Measurements from ENCODE around the gene CALR.
A peak's percentile ranks its signal among the peaks of the same experiment; 100 is the strongest.

CALR gene

DNA sequence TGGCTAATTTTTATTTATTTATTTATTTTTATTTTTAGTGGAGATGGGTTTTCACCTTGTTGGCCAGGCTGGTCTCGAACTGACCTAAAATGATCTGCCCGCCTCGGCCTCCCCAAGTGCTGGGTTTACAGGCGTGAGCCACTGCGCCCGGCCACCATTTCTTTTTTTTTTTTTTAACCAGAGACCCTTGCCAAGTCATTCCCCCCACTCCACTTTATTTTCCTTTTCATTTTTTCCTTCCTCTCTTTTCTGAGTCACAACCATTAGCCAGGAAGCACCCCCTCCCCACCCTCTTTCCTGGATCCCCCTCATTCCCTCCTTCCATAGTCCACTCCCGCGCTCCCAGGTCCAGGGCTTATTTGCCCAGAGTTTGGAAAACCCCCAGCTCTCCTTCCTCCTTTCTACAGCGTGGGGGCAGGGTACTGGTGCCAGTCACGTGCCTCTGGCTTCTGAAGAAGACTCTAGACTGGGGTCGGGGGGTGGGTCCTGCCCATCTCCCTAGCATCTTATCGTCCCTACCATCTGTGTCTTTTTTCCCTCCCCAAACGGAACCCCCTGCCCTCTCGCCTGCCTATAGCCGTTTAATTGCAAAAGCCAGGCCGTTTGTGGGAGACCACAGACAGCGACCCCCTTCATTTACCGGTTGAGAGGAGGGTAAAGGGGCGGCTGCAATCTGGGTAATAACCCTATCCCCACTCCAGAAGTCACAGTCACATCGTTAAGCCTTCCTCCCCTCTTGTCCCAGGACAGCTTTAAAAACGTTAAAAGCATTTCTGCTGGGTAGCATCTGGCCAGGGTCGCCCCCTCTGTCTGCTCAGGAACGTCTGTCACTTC, 1.1 kb upstream of the CALR start:
- no peak for DNase-seq (ENCODE audit: extremely low spot score)
- ChIA-PET CTCF (interaction anchor here (1.7 kb wide), 1 partner anchor 28 kb away, joined by 4 read pairs; no protein-coding TSS in a partner anchor), POLR2A (interaction anchor here (0.6 to 1.9 kb wide), 9 partner anchors 9 to 97 kb away, joined by 3 to 12 read pairs (median 4); partner anchors contain the start of genes RAD23A and SYCE2)
- no peak for TF ChIP-seq CTBP1 (IDR thresholded peaks at IDR 0.05; ENCODE audit: borderline replicate concordance)
- no peak for TF ChIP-seq SP1 (IDR thresholded peaks at IDR 0.05)
- TF ChIP-seq HDGF (IDR thresholded peaks at IDR 0.05; ENCODE audit: borderline replicate concordance) = no peak
- TF ChIP-seq NFRKB (IDR thresholded peaks at IDR 0.05) = no peak
- TF ChIP-seq TARDBP (IDR thresholded peaks at IDR 0.05) = no peak
- TF ChIP-seq, protein P1, sequence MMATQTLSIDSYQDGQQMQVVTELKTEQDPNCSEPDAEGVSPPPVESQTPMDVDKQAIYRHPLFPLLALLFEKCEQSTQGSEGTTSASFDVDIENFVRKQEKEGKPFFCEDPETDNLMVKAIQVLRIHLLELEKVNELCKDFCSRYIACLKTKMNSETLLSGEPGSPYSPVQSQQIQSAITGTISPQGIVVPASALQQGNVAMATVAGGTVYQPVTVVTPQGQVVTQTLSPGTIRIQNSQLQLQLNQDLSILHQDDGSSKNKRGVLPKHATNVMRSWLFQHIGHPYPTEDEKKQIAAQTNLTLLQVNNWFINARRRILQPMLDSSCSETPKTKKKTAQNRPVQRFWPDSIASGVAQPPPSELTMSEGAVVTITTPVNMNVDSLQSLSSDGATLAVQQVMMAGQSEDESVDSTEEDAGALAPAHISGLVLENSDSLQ (IDR thresholded peaks at IDR 0.05) = no peak

DNA sequence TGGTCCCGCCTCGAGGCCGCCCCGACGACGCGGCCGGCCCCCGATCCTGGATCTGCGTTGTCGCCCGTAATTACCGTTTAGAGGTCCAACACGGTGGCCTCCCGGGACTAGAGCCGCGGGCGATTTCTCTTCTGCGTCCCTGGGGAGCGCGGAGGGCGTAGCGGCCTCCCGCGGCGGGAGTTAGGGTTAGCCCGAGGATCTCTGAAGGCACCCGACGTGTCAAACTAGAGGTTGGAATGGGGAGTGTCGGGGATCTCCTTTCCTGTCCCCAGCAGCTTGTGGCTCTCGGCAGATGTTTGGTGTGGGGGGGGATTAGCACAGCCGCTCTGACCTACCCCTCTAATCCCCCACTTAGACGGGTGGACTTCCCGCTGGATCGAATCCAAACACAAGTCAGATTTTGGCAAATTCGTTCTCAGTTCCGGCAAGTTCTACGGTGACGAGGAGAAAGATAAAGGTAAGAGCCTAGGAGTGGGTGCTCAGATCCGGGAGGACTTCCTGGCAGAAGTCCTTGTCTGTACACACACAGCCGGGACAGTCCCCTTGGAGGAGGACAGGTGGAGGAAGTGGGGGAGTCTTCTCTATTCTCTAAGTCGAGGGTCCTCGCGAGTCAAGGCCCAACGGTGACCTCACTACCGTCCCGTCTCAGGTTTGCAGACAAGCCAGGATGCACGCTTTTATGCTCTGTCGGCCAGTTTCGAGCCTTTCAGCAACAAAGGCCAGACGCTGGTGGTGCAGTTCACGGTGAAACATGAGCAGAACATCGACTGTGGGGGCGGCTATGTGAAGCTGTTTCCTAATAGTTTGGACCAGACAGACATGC, 581 bp downstream of the CALR start:
- TF ChIP-seq SUZ12 (IDR thresholded peaks at IDR 0.05) (no peak), ELF4 (IDR thresholded peaks at IDR 0.05) (0 out of 2 replicates have a peak, but pooled peaks have one; percentile 1)
- CTCF ChIA-PET = no interaction called here
- POLR2A ChIA-PET = interaction anchor here (1.0 to 1.9 kb wide), 4 partner anchors 17 to 48 kb away, joined by 3 to 12 read pairs (median 4); partner anchors contain the start of genes GADD45GIP1 and GCDH
- no peak for DNase-seq (ENCODE audit: extremely low spot score)

DNA sequence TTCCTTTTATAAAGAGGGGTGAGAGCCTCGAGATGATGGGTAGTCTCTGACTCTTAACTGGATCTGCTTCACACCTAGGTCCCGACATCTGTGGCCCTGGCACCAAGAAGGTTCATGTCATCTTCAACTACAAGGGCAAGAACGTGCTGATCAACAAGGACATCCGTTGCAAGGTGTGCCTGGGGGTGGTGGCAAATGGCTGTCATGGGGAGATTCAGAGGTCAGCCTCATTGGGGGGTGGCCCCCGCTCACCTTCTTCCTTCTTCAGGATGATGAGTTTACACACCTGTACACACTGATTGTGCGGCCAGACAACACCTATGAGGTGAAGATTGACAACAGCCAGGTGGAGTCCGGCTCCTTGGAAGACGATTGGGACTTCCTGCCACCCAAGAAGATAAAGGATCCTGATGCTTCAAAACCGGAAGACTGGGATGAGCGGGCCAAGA, 1.6 kb downstream of the CALR start:
- no peak for DNase-seq (ENCODE audit: extremely low spot score)
- no peak for TF ChIP-seq FOXA1 (IDR thresholded peaks at IDR 0.05)
- TF ChIP-seq FOXK2 (IDR thresholded peaks at IDR 0.05) = no peak
- TF ChIP-seq SUZ12 (IDR thresholded peaks at IDR 0.05) = no peak
- no peak for TF ChIP-seq LEF1 (IDR thresholded peaks at IDR 0.05; ENCODE audit: borderline replicate concordance)
- TF ChIP-seq BHLHE40 (IDR thresholded peaks at IDR 0.05; ENCODE audit: borderline replicate concordance) = no peak
- no peak for TF ChIP-seq SP1 (IDR thresholded peaks at IDR 0.05)
- TF ChIP-seq ARNT (IDR thresholded peaks at IDR 0.05) = no peak
- TF ChIP-seq, protein P1 (IDR thresholded peaks at IDR 0.05) = no peak
- no peak for TF ChIP-seq ZNF384 (IDR thresholded peaks at IDR 0.05)
- no peak for TF ChIP-seq L3MBTL2 (conservative IDR thresholded peaks at IDR 0.05)
- TF ChIP-seq ELF4 (IDR thresholded peaks at IDR 0.05) = no peak
- TF ChIP-seq CTBP1 (IDR thresholded peaks at IDR 0.05; ENCODE audit: borderline replicate concordance) = no peak
- TF ChIP-seq HDGF (IDR thresholded peaks at IDR 0.05; ENCODE audit: borderline replicate concordance) = no peak
- TF ChIP-seq FOXM1 (IDR thresholded peaks at IDR 0.05; ENCODE audit: borderline replicate concordance) = no peak
- no peak for TF ChIP-seq NFRKB (IDR thresholded peaks at IDR 0.05)
- no peak for TF ChIP-seq TARDBP (IDR thresholded peaks at IDR 0.05)
- POLR2A ChIA-PET = interaction anchor here (1.0 to 1.1 kb wide), 2 partner anchors 16 to 27 kb away, joined by 3 to 4 read pairs; partner anchors contain the start of gene GADD45GIP1
- CTCF ChIA-PET = no interaction called here

DNA sequence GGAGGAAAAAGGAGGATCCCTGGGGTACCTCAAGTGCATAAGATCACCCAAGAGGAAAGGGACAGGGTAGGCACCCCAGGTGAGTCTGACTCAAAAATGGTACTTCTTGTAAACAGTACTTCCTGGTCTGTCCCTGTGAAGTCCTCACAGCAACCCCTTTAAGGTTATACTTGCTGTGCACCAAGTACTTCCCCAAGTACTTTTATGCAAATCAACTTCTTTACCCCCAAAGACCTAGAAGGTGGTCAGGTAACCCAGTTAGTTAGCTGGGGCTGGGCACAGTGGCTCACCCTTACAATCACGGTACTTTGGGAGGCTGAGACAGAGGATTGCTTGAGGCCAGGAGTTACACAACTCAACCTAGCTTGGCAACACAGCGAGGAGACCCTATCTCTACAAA, 2.5 kb downstream of the CALR start:
- POLR2A ChIA-PET = no interaction called here
- DNase-seq (ENCODE audit: extremely low spot score) = no peak
- TF ChIP-seq L3MBTL2 (conservative IDR thresholded peaks at IDR 0.05) (no peak), FOXM1 (IDR thresholded peaks at IDR 0.05; ENCODE audit: borderline replicate concordance) (no peak), ELF4 (IDR thresholded peaks at IDR 0.05) (no peak), ZNF384 (IDR thresholded peaks at IDR 0.05) (no peak)
- TF ChIP-seq, protein P1 (IDR thresholded peaks at IDR 0.05) = no peak
- CTCF ChIA-PET = no interaction called here

DNA sequence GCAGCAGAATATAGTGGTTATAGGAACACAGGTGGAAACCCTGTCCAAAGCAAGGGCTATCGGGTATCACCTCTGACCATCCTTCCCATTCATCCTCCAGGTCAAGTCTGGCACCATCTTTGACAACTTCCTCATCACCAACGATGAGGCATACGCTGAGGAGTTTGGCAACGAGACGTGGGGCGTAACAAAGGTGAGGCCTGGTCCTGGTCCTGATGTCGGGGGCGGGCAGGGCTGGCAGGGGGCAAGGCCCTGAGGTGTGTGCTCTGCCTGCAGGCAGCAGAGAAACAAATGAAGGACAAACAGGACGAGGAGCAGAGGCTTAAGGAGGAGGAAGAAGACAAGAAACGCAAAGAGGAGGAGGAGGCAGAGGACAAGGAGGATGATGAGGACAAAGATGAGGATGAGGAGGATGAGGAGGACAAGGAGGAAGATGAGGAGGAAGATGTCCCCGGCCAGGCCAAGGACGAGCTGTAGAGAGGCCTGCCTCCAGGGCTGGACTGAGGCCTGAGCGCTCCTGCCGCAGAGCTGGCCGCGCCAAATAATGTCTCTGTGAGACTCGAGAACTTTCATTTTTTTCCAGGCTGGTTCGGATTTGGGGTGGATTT, 5.1 kb downstream of the CALR start:
- POLR2A ChIA-PET = interaction anchor here (1.1 kb wide), 1 partner anchor 11 kb away, joined by 4 read pairs; no protein-coding TSS in a partner anchor
- DNase-seq (ENCODE audit: extremely low spot score) = no peak
- no peak for TF ChIP-seq LEF1 (IDR thresholded peaks at IDR 0.05; ENCODE audit: borderline replicate concordance)
- no peak for TF ChIP-seq ARNT (IDR thresholded peaks at IDR 0.05)
- TF ChIP-seq FOXK2 (IDR thresholded peaks at IDR 0.05) = no peak
- no peak for TF ChIP-seq SUZ12 (IDR thresholded peaks at IDR 0.05)
- no peak for TF ChIP-seq L3MBTL2 (conservative IDR thresholded peaks at IDR 0.05)
- no peak for TF ChIP-seq FOXM1 (IDR thresholded peaks at IDR 0.05; ENCODE audit: borderline replicate concordance)
- no peak for TF ChIP-seq TARDBP (IDR thresholded peaks at IDR 0.05)
- no peak for TF ChIP-seq FOXA1 (IDR thresholded peaks at IDR 0.05)
- no peak for TF ChIP-seq ELF4 (IDR thresholded peaks at IDR 0.05)
- TF ChIP-seq BHLHE40 (IDR thresholded peaks at IDR 0.05; ENCODE audit: borderline replicate concordance) = no peak
- no peak for TF ChIP-seq CTBP1 (IDR thresholded peaks at IDR 0.05; ENCODE audit: borderline replicate concordance)
- no peak for TF ChIP-seq HDGF (IDR thresholded peaks at IDR 0.05; ENCODE audit: borderline replicate concordance)
- TF ChIP-seq ZNF384 (IDR thresholded peaks at IDR 0.05) = no peak
- TF ChIP-seq NFRKB (IDR thresholded peaks at IDR 0.05) = no peak
- no peak for TF ChIP-seq SP1 (IDR thresholded peaks at IDR 0.05)
- TF ChIP-seq, protein P1 (IDR thresholded peaks at IDR 0.05) = no peak
- CTCF ChIA-PET = no interaction called here
